ENCODE measurements around the gene PML.
"Not testable (repeated sequence)": the region's sequence is repeated elsewhere in the genome, so short reads cannot be mapped to it uniquely, and the experiment has no call there.

Gene PML

DNA sequence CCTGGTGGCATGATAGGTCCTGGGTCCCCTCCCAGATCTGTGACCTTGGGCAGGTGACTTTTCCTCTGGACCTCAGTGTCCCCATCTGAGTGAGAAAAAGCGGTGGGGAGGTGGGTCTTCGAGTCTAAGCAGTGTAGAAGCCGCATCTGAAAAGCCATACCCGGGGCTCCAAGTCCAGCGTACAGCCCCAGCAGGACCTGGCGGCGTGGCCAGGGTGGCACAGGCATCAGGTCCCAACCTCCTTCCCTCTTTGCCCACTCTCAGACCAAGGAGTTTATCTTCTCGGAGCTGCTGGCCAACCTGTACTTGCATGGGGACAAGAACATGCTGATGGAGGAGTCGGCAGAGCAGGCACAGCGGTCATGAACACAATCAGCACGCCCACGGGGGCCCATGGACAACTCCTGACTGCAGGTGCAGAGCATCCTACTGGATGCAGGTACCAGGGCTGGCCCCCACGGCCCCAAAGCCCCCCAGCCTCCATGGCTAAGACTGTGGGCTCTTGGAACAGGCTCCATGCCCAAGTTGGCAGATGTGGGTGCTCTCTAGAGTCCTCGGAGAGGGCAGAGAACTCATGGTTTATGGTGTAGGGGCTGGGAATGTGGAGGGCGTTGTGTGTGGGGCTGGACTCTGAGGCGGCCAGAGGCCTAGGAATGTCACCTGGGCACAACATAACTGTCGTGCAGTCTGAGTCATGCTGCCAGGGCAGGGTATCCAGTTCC lies 69.1 kb downstream of the PML start:
- DNase-seq: not testable (repeated sequence)

DNA sequence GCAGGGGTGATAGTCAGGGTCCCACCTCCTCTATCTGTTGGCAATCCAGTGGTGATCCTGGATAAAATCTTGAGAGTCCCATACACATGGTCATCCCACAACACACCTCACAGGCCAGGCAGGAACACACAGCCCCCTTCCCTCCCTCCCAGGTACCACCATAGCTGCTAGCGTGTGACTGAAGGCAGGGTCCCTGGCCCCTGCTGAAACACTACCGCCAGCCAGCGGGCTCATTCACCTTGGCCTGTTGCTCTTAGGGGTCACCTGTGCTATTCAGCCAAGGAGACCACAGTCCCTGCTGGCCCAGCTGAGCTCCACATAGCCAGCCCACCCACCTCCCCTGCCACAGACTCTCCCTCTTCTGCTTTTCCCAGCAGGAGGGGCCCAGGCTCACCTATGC lies 69.7 kb downstream of the PML start:
- DNase-seq: not testable (repeated sequence)

DNA sequence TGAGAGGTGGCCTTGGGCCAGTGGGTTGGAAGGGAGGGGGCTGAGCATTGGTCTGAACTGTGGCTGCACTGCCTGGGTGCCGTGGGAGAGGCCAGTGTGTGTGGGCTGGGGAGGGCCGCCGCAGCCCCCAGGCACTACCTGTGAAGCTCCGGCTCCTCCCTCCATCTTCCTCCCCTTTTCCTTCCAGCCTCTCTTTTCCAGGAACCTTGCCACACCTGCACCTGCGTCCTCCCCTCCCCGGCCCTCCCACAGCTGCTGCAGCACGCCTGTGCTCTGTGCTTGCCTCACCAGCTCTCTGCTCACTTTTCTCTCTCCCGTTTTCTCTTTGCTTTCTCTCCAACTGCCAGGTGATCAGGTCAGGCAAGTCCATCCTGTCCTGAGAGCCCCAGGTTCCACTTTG lies 70.3 kb downstream of the PML start:
- DNase-seq: not testable (repeated sequence)

DNA sequence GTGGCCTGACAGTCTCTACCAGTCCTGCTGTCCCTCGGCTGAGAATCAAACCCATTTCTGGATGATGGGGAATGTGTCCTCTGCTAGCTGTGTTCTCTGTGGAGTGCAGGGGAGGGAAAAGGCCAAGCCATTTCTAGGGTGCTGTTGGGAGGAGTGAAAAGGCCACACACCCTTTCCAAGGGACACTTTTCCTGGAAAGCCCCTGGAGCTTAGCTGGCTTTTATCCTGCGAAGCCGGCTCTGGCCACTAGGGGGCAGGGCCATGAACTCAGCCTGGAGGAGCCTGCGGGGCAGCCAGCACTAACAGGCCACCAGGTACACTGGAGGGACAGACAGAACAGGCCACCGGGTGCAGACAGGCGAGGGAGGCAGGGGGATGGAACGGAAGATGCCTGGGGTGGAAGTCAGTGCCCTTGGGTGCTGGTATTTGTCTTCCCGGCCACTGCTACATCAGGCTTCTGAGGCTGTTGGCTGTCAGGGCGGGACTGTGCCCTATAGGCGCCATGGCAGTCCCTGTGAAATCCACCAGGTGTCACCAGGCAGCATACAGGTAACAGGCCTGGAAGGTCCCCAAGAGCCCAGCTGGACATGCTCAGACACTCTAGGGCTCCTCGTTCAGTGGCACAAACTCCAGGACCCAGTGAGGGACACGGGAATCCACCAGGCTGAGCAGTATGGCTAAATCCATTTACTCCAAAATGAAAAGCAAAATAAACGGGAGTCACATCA lies 71.3 kb downstream of the PML start:
- peak; percentile 54 for DNase-seq

DNA sequence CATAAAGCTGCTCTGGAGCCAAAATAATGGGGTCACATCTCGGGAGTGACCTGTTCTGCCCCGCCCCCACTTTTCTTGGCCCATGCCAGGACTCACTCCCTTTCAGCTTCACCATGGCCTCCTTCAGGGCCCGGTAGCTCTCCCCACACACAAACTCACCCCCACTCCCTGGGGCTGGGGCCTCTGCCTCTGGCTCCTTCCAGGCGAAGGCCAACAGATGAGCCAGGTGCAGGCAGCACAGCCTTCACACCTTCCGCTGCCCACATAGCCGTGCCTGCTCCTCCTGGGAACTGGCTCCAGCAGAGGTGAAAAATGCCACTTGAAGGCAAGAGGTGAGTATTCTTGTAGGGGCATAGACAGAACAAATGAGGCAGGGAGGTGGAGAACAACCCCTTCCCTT lies 77.1 kb downstream of the PML start:
- DNase-seq: not testable (repeated sequence)

DNA sequence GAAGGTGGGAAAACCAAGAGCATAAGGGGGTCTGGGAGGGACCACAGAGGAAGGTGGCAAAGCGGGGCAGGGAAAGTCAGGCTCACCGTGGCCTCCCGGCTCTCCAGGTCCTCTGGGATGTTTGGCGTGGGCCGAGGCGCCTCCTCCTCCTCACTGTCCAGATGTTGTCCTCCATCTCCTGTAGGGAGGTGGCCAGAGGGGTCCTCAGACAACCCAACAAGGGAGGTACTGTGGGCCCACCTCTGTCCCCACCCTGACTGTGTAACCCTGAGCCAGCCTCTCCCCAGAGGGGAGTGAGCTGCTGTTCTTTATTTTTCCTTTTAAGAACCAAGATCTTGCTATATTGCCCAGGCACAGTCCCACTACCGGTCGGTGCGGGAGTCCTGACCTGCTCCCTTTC lies 77.6 kb downstream of the PML start:
- DNase-seq: not testable (repeated sequence)

DNA sequence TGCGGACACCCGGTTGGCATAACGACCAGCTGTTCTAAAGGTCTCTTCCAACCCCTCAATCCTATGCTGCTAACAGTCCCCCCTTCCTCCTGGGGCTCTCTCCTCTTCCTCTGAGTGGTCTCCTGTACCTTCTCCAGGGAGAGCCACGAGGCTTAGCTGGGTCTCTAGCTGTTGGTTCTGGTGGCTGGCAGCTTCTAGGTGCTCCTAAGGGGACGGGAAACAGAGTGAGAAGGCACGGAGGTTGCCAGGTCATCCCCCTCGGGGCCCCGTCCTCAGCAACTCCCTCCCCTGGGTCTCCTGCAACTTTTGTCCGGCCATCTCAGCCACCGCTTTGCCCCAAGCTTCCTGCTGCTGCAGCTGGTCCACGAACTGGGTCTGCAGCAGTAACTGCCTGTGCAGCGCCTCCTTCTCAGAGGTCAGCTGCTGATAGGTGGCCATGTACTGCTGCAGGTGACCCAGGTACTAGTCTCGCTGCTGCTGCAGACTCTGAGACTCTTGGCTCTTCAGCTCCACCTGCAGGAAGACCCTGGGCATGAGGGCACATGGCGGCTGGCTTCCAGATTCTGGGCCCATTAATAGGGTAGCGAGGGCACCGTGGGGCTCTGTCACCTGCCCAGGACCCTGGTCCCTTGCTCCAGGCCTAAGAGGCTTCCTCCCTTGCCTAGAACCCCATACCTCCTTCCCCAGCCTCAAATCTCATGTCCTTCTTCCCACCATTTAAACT lies 78.3 kb downstream of the PML start:
- DNase-seq: peak; percentile 54

DNA sequence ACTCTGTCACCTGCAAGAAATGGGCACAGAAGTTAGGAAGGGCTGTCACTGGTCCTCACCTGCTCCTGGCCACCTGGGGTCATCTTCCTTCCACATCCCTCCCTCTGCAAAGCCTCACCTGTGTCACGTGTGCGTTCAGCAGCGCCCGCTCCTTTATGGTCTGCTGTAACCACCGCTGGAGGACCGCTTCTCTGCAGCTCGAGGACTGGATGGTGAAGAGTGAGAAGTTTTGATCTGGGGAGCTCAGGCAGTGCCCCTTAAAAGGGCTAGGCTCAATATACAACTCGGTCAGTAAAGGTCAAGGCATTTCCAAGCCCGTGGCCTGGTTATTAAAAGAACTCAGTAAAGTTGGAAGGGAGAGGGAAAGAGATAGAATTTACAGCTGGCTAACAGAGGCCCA lies 81.3 kb downstream of the PML start:
- DNase-seq: not testable (repeated sequence)

DNA sequence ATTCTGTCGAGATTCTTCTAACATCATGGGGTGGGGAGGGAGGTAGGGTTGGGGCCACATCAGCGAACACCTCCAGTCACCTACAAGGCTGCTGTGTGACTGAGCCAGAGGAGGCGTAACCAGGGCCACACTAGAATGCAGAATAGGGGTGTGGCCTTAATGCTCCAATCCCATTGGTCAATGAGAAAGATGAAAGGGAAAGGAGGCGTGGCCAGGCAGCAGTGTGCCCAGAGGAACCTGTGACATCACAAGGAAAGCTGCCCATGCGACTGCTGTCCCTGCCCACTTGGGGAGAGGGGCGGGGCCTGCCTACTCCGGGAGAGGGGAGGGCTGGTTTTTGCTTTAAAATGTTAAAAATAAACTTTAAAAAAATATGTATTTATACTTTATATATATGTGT lies 87.9 kb downstream of the PML start, which contains the start of gene GOLGA6A:
Gene GOLGA6A (minus strand): TSS at position 101 of the 400 bp plus-strand sequence. CDS start 41 bp downstream, at position 60.
- DNase-seq: not testable (repeated sequence)

DNA sequence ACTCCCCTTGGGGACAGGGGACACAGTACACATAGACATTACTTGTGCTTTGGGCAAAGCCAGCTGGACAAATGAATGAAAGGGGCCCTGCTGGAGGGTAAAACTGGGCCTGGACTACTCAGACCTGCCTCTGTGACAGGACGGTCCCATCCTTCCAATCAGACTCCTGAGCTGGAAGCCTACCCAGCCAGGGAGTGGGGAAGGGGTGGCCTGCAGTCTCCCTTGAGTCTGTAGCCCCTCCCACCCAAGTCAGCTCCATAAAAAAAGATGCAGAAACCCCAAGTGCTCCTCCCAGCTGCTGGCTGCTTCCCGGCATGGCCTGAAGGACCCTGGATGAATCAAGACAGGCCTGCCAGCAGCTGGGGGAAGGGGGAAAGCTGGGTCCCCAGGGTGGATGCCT lies 100.1 kb downstream of the PML start:
- not testable (repeated sequence) for DNase-seq

DNA sequence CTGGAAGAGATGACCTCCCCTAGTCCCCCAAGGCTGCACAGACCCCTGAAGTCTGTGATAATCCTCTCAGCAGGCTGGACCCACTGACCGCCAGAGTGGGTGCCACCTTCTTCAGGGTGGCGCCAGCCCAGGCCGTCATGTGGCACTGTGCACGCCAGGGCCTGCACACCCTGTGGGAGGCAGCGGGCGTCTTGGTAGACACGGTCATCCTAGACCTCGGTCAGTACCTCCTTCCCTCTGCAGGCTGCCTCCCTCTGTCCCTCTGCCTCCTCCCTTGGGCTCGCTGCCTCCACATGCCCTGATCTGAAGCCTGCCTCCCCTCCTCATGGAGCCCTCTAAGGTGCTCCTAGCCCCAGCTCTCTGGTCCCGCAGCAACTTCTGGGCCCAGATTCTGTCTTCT lies 101.1 kb downstream of the PML start:
- not testable (repeated sequence) for DNase-seq

DNA sequence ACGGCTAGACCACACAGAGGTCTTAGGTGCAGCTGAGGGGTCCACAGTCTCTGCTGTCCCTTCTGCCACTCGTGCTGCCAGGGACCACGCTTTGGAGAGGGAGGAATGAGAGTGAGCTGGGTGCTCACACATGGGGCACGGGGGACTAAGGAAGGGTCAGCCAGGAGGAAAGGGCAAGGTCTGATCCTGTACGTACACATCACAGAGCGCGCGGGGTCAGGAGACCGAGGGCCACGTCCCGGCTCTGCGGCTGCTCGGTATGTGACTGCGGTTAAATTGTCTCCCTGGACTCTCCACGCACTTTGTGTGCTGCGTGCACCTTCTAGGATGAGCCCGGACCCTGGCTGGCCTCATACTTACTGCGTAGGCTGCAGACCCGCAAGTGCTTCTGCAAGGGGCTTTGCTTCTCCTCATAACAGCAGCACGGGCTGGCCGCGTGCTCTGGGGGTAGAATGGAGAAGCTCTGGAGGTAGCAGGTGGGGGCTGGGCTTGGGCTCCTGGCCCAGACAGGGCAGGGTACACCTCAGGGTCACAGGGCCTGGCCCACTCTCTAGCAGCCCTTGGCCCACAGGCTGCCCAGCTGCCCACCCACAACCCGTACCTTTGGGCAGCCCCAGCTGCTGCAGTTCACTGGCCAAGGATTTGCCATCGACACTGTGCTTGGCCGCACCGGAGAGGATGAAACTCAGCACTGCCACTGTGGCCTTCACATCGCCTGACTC lies 102.4 kb downstream of the PML start:
- not testable (repeated sequence) for DNase-seq
